ENCODE results near the gene EHD1.

EHD1 gene

GRCh38 chr11:64910451-64911093 is 32.2 kb upstream of the EHD1 start:
- in situ Hi-C loops (cut with HindIII; ENCODE audit: low sequenced_read_pairs): no loop called here

- in situ Hi-C loops (cut with HindIII; ENCODE audit: low sequenced_read_pairs): no loop called here
These were observed 31.4 kb upstream of the EHD1 start for GRCh38 chr11:64909653-64910343.

- in situ Hi-C loops (cut with HindIII; ENCODE audit: low sequenced_read_pairs): no loop called here
These were observed 30.3 kb upstream of the EHD1 start for GRCh38 chr11:64908766-64909165.

- in situ Hi-C loops (cut with HindIII; ENCODE audit: low sequenced_read_pairs): no loop called here
These were observed 27.9 kb upstream of the EHD1 start for GRCh38 chr11:64906314-64906635.

GRCh38 chr11:64905516-64906313 is 27.3 kb upstream of the EHD1 start:
- in situ Hi-C loops (cut with HindIII; ENCODE audit: low sequenced_read_pairs): no loop called here

- in situ Hi-C loops (cut with HindIII; ENCODE audit: low sequenced_read_pairs): no loop called here
These were observed 24.9 kb upstream of the EHD1 start for GRCh38 chr11:64903291-64903833.

GRCh38 chr11:64902102-64902900 is 23.9 kb upstream of the EHD1 start:
- in situ Hi-C loops (cut with HindIII; ENCODE audit: low sequenced_read_pairs): no loop called here

GRCh38 chr11:64900774-64901173 is 22.4 kb upstream of the EHD1 start:
- in situ Hi-C loops (cut with HindIII; ENCODE audit: low sequenced_read_pairs): no loop called here

- in situ Hi-C loops (cut with HindIII; ENCODE audit: low sequenced_read_pairs): no loop called here
These were observed 21.9 kb upstream of the EHD1 start for GRCh38 chr11:64900263-64900678.

- in situ Hi-C loops (cut with HindIII; ENCODE audit: low sequenced_read_pairs): no loop called here
These were observed 20.1 kb upstream of the EHD1 start for GRCh38 chr11:64898541-64898940.

- in situ Hi-C loops (cut with HindIII; ENCODE audit: low sequenced_read_pairs): no loop called here
These were observed 19.6 kb upstream of the EHD1 start for GRCh38 chr11:64898076-64898445.

- in situ Hi-C loops (cut with HindIII; ENCODE audit: low sequenced_read_pairs): no loop called here
These were observed 19.1 kb upstream of the EHD1 start for GRCh38 chr11:64897381-64898075.

- in situ Hi-C loops (cut with HindIII; ENCODE audit: low sequenced_read_pairs): no loop called here
These were observed 18.1 kb upstream of the EHD1 start for GRCh38 chr11:64896448-64897022.

- in situ Hi-C loops (cut with HindIII; ENCODE audit: low sequenced_read_pairs): loop anchor here (5.0 kb wide), 3 partner anchors 37 to 103 kb away; no protein-coding TSS in a partner anchor
These were observed 16.5 kb upstream of the EHD1 start for GRCh38 chr11:64894812-64895452.

- in situ Hi-C loops (cut with HindIII; ENCODE audit: low sequenced_read_pairs): loop anchor here (5.0 kb wide), 3 partner anchors 38 to 102 kb away; no protein-coding TSS in a partner anchor
These were observed 15.8 kb upstream of the EHD1 start for GRCh38 chr11:64894070-64894811.

- in situ Hi-C loops (cut with HindIII; ENCODE audit: low sequenced_read_pairs): loop anchor here (5.0 kb wide), 3 partner anchors 39 to 101 kb away; no protein-coding TSS in a partner anchor
These were observed 15.0 kb upstream of the EHD1 start for GRCh38 chr11:64893194-64894069.

- in situ Hi-C loops (cut with HindIII; ENCODE audit: low sequenced_read_pairs): loop anchor here (5.0 kb wide), 3 partner anchors 39 to 101 kb away; no protein-coding TSS in a partner anchor
These were observed 14.4 kb upstream of the EHD1 start for GRCh38 chr11:64892838-64893193.

Measured in endothelial cell of hepatic sinusoid (primary cell).